Measurements from ENCODE around the gene GALNT2. TPM values are rescaled to one million over a fixed set of nuclear protein-coding genes. Genes with fewer than 3 reads are reported as not detected.

The GALNT2 gene
- polyA plus RNA-seq, 1 of the 3 experiments (the other 2 are of a cell fraction): 118 TPM

DNA sequence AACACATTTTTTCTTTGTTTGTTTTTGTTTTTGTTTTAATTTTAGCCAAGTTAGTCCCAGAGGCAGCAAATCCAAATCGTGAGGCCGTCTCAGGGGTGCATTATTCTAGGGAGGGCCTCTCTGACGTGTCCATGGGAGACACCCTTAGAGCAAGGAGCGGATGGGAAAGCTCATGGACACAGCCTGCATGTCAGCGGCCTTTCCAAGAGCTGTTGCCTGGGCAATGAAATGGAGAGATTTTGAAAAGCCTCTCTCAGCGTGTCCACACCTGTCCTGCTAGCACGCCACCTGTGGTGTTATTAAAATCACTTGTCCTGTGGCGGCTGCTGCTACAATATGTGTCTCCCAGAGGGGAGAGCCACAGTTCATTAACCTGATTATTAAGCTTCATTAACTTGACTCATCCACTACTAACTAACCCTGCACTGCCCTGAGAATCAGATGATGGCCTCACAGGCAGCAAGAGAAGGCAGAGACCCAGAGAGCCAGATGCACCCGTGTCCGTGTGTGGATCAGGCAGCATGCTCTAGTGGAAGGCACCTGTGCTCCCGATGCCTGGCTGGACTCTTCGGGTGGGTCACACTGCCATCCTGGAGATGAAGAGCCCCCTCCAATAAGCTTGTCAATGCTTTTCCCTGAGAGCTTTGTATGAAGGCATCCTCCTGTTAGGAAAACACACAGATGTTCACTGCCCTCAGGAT lies 225.8 kb downstream of the GALNT2 start (continued):
- TF ChIP-seq CTCF (IDR thresholded peaks at IDR 0.05): no peak

GRCh38 chr1:230293390-230293700 lies 226.3 kb downstream of the GALNT2 start:
- H3K9me2 ChIP-seq: no peaks in the 10 kb centered on the region
- CTCF ChIA-PET: no interaction called here

DNA sequence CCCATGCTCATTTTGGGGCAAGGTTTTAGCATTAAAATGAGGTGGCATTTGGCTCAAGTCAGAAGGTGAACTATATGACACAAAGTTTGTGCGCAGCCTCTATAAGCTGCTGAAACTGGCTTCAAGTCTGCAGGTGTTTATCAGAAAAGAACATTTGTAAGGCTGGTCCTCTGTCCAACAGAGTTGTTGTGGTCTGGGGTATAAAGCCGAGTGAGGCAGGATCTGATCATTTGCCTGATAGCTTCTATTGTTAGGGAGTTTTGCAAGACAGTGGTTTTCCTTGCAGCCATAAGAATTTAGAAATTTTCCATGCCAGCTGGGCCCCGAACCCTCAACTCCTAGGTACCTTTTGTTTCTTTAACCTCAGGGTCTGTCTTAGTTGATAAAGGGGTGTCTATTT lies 228.3 kb downstream of the GALNT2 start:
- no peak for DNase-seq
- no peaks in the 10 kb centered on the region for H3K36me3 ChIP-seq (replicated peaks in 1 of 2; ENCODE audit: control insufficient read depth in 1 of 2, insufficient read depth in 2 of 2, low read length in 1 of 2)
- no peak overlapping the region for H3K4me3 ChIP-seq (ENCODE audit: low read depth in 2 of 2, low read length in 1 of 2)
- H3K27ac ChIP-seq (ENCODE audit: low read depth in 2 of 2, low read length in 1 of 2): no peak overlapping the region
- ChIA-PET CTCF (no interaction called here), POLR2A (no interaction called here)
- H3K79me2 ChIP-seq (ENCODE audit: insufficient read depth): no peaks in the 10 kb centered on the region
- H3K9ac ChIP-seq: no peak overlapping the region
- no peaks in the 10 kb centered on the region for H3K9me2 ChIP-seq
- 43% methylated on average over 3 of the region's 3 CpGs for WGBS (ENCODE audit: low lambda C conversion rate)
- no peaks in the 10 kb centered on the region for H3K27me3 ChIP-seq (ENCODE audit: insufficient read depth)
- peaks cover 0 to 14% of the 10 kb centered on the region in 2 experiments; a peak in 1 of 4 replicates for H3K4me1 ChIP-seq (ENCODE audit: control insufficient read depth in 1 of 2, insufficient read depth in 2 of 2, low read depth in 1 of 2, low read length in 1 of 2)
- no peaks in the 10 kb centered on the region for H3K9me3 ChIP-seq
- H2AFZ ChIP-seq (ENCODE audit: low read depth): no peak overlapping the region
- H4K20me1 ChIP-seq (ENCODE audit: insufficient read depth): no peaks in the 10 kb centered on the region
- H3K4me2 ChIP-seq: no peak overlapping the region
- H3F3A ChIP-seq (replicated peaks; ENCODE audit: insufficient read depth): no peaks in the 10 kb centered on the region
- no peak for TF ChIP-seq MEF2A (IDR thresholded peaks at IDR 0.05; ENCODE audit: borderline replicate concordance, low read depth)
- TF ChIP-seq GATA2 (CRISPR knock-in tag; IDR thresholded peaks at IDR 0.05): no peak
- TF ChIP-seq, protein P1, sequence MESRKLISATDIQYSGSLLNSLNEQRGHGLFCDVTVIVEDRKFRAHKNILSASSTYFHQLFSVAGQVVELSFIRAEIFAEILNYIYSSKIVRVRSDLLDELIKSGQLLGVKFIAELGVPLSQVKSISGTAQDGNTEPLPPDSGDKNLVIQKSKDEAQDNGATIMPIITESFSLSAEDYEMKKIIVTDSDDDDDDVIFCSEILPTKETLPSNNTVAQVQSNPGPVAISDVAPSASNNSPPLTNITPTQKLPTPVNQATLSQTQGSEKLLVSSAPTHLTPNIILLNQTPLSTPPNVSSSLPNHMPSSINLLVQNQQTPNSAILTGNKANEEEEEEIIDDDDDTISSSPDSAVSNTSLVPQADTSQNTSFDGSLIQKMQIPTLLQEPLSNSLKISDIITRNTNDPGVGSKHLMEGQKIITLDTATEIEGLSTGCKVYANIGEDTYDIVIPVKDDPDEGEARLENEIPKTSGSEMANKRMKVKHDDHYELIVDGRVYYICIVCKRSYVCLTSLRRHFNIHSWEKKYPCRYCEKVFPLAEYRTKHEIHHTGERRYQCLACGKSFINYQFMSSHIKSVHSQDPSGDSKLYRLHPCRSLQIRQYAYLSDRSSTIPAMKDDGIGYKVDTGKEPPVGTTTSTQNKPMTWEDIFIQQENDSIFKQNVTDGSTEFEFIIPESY (IDR thresholded peaks at IDR 0.05; ENCODE audit: borderline replicate concordance, low read depth): no peak
- no peak for TF ChIP-seq CTCF (IDR thresholded peaks at IDR 0.05)
- TF ChIP-seq EZH2phosphoT487 (IDR thresholded peaks at IDR 0.05; ENCODE audit: borderline replicate concordance, low read depth): no peak
- no peak for TF ChIP-seq YY1 (IDR thresholded peaks at IDR 0.05; ENCODE audit: low read depth)
- TF ChIP-seq POLR2AphosphoS5 (IDR thresholded peaks at IDR 0.05; ENCODE audit: low read depth, low read length): no peak
- no peak for TF ChIP-seq RXRA (IDR thresholded peaks at IDR 0.05; ENCODE audit: borderline replicate concordance, low read depth)
- TF ChIP-seq GABPA (IDR thresholded peaks at IDR 0.05; ENCODE audit: low read depth): no peak
- no peak for TF ChIP-seq MXI1 (IDR thresholded peaks at IDR 0.05; ENCODE audit: low read depth, low read length)
- no peak for TF ChIP-seq NRF1 (IDR thresholded peaks at IDR 0.05; ENCODE audit: low read depth, low read length)
- no peak for TF ChIP-seq JUND (IDR thresholded peaks at IDR 0.05)

More at GRCh38 chr1:230293390-230293700, 226.3 kb downstream of the GALNT2 start:
- no peaks in the 10 kb centered on the region for H3F3A ChIP-seq (replicated peaks; ENCODE audit: insufficient read depth)
- no peaks in the 10 kb centered on the region for H3K79me2 ChIP-seq (ENCODE audit: insufficient read depth)
- no peaks in the 10 kb centered on the region for H3K9me3 ChIP-seq
- H3K36me3 ChIP-seq (replicated peaks in 1 of 2; ENCODE audit: control insufficient read depth in 1 of 2, insufficient read depth in 2 of 2, low read length in 1 of 2): no peaks in the 10 kb centered on the region
- 57% methylated on average over 7 of the region's 7 CpGs for WGBS (ENCODE audit: low lambda C conversion rate)
- peaks cover 0 to 6% of the 10 kb centered on the region in 2 experiments; a peak in 1 of 4 replicates for H3K4me1 ChIP-seq (ENCODE audit: control insufficient read depth in 1 of 2, insufficient read depth in 2 of 2, low read depth in 1 of 2, low read length in 1 of 2)
- H3K9ac ChIP-seq: no peak overlapping the region
- no peak overlapping the region for H3K4me3 ChIP-seq (ENCODE audit: low read depth in 2 of 2, low read length in 1 of 2)
- H3K4me2 ChIP-seq: no peak overlapping the region
- TF ChIP-seq RAD21 (IDR thresholded peaks at IDR 0.05; ENCODE audit: low read length) (no peak), SMC3 (IDR thresholded peaks at IDR 0.05; ENCODE audit: low read depth, low read length) (no peak), TEAD4 (IDR thresholded peaks at IDR 0.05; ENCODE audit: borderline replicate concordance, insufficient read depth) (no peak), MEF2A (IDR thresholded peaks at IDR 0.05; ENCODE audit: borderline replicate concordance, low read depth) (no peak), POLR2AphosphoS5 (IDR thresholded peaks at IDR 0.05; ENCODE audit: low read depth, low read length) (no peak), CTCF (IDR thresholded peaks at IDR 0.05) (no peak)
- no peaks in the 10 kb centered on the region for H3K27me3 ChIP-seq (ENCODE audit: insufficient read depth)
- H4K20me1 ChIP-seq (ENCODE audit: insufficient read depth): no peaks in the 10 kb centered on the region
- no peak for DNase-seq
- H3K27ac ChIP-seq (ENCODE audit: low read depth in 2 of 2, low read length in 1 of 2): no peak overlapping the region
- POLR2A ChIA-PET: no interaction called here
- no peak overlapping the region for H2AFZ ChIP-seq (ENCODE audit: low read depth)
